Activated T-cell treated with anti-CD3 and anti-CD28 coated beads for 1 hour (primary cell): Measurements from ENCODE around the gene PTPRU.
A peak's percentile ranks its signal among the peaks of the same experiment; 100 is the strongest.

ENCODE experiments used
- DNase-seq: peaks from one replicate; pipeline ENCODE4 v3.0.0-alpha.2; 2020; ENCODE audit warnings: low read depth

PTPRU gene

GRCh38 chr1:29235955-29236711 lies at the start of gene PTPRU:
Gene PTPRU, plus strand, starts transcription at chr1:29236522. Its CDS starts 123 bp downstream, at chr1:29236645.
- DNase-seq, result peak; percentile 67

GRCh38 chr1:29186707-29187106 lies 49.6 kb upstream of the PTPRU start:
- no peak for DNase-seq

- no peak for DNase-seq
Measured at GRCh38 chr1:29190718-29191117, 45.6 kb upstream of the PTPRU start.

DNA sequence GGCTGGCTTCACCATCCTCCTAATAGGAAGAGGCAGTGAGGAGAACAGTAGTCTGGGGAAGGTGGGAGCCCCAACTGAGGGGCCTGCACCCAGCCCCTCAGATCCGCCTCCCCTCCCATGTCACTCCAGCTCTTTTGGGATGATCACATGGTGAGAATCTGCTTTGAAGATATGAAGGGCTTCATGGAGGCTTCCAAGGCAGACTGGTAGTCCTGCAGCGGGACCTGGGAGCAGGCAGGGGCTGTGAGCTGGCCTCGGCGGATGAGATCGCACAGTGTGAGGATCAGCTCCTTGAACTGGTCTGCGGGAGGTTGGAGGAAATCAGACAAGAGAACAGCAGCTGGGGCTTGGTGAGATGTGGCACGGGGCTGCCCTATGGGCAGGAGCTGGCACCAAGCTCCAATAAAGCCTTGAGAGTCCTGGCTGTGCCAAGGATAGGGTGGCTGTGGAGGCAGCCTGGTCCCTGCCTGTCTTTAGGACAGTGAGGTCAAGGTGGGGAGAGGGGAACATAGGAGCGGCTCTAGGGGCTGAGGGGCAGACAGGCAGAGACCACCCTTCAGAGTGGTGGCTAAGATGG lies 42.4 kb upstream of the PTPRU start:
- DNase-seq, result no peak

GRCh38 chr1:29195881-29196291 lies 40.4 kb upstream of the PTPRU start:
- DNase-seq, result no peak

DNA sequence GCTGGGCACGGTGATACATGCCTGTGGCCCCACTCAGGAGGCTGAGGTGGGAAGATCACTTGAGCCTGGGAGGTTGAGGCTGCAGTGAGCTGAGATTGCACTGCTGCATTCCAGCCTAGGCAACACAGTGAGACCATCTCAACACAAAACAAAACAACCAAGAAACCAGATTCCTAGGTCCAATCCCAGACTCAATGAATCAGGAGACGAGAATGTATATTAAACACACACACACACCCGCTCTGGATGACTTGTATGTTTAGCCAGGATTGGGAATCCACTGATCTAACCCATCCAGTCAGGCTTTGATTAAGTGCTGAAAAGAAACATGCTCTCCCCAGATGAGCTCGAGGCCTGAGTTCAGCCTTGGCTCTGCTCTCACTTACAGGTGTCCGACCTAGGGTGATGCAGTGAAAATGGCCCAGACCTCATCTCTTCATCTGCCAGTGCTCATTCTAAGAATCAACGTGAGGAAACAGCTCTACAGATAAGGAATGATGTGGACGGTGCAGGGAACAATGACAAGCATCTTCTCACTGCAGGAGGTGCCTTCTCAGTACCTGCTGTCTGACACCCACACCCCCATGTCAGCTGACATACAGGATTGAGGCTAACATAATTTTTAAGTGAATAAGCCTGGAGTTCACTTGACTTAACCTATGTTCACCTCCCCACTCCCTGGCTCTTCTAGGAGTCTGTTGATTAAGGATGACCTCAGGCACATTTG lies 39.3 kb upstream of the PTPRU start:
- no peak for DNase-seq

GRCh38 chr1:29197590-29197924 lies 38.8 kb upstream of the PTPRU start:
- DNase-seq, result peak; percentile 16

DNA sequence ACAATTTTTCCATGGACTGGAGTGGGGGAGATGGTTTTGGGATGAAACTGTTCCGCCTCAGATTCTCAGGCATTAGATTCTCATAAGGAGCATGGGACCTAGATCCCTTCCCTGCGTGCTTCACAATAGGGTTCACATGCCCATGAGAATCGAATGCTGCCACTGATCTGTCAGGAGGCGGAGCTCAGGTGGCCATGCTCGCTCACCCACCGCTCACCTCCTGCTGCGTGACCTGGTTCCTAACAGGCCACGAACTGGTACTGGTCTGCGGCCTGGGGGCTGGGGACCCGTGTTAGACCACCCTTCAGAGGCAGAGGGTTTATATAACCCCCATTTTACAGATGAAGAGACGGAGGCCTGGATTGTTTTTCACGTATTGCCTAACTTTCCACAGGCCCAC lies 38.3 kb upstream of the PTPRU start:
- DNase-seq, result no peak

DNA sequence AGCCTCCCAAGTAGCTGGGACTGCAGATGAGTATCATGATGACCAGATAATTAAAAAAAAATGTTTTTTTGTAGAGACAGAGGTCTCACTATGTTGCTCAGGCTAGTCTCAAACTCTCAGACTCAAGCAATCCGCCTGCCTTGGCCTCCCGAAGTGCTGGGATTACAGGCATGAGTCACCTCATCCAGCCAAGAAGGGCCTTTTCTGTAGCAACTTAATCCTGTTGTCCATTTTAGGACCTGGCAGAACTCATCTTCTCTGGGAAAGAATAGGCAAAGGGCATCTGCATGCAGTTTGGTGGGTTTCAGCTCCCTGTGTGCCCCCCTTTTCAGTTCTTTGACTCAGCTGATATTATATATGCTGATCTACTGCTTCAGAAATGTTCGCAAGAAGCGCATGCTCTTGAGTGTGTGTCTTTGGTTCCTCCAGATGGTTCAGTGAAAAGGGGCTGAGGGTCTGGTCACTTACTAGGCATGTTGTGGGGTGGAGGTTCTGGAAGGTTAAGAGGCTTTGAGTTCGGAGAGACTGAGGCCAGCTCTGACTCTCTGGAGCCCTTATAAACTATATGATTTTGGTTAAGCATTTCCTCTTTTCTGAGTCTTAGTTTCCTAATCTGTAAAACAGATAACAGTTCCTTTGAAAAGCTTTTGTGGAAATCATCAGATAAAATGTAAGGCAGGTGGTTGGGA lies 35.3 kb upstream of the PTPRU start:
- DNase-seq, result no peak

GRCh38 chr1:29201595-29202051 lies 34.7 kb upstream of the PTPRU start:
- no peak for DNase-seq

- DNase-seq, result no peak
Measured at GRCh38 chr1:29202053-29202452, 34.3 kb upstream of the PTPRU start.

DNA sequence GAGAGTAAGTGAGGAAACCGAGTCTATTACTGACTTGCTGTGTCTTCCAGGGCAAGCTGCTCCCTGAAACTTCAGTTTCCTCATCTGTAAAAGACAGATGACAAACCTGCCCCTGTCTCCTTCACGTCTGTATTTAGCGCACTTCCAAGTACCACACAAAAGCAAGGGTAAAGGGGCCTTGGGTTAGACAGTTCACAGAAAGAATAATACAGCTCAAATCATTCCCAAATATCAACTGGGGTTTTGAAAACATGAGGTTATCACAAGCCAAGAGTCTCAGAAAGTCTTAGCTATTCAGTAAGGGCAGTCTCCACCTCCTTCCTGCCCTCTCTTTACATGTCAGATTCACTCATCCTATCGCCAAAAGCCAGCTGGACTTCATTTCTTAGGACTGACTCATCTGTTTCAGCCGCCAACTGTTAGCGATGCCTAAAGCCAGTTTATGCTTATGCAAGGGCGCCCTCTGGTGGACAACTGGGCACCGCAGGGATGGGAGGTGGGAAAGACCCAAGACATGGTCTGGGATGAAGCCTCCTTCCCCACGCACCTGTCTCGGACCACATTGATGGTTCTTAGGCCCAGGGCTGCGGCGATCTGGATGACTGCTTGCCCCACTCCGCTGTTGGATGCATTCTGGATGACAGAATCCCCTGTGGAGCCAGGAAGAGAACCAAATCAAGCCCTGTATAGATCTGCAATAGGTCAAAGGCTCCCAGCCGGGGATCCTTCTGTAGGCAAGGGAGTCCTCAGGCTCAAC lies 33.6 kb upstream of the PTPRU start:
- DNase-seq, result peak; percentile 97

GRCh38 chr1:29208442-29208841 lies 27.9 kb upstream of the PTPRU start:
- no peak for DNase-seq

DNA sequence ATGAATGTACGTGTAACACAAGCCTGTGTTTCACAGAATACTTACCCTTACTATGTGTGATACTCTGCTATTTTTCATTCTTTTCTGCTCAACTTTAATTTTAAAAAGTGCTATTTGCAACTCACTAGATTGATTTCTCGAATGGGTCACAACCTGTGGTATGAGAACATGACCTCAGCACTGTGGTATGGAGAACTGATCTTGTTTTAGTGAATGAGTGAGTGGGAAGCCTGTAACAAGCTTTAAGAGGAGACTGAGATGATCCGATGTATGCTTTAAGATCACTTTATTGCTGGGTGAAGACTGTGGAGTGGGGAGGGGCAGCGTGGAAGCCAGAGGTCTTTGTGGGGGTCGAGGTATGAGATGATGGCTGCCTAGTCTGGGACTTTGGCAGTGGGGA lies 27.1 kb upstream of the PTPRU start:
- no peak for DNase-seq

DNA sequence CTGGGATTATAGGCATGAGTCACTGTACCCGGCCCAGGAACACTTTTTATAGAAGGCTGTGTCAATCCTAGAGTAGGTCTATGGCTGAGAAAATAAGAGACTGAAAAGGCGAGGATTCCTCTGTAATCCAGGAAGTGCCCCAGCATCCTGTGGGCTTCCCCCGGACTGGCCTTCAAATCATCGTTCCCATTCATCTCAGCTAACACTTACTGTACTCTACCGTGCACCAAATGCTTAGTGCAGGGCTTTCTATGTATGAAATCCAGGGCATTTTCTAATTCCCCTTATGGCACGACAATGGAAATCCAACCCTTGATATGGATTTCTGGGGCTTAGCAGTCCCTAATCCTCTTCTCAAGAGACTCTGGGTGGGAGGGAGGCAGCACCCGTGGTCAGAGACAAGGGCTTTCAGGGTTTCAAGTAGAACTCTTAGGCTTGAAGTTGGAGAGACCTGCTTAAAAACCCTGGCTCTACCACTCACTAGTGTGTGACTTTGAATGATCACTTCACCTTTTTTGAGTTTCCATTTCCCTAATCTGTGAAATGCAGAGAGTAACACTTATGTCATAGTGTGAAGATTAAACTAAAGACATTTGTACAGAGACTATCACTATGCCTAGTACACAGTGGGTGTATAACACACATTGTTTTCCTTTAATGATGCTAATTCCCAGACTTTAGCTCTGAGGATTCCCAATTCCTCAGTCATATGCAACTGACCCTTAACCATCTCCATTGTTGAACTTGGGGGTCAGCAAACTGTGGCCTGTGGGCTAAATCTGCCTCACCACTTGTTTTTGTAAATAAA lies 25.8 kb upstream of the PTPRU start:
- DNase-seq, result no peak

DNA sequence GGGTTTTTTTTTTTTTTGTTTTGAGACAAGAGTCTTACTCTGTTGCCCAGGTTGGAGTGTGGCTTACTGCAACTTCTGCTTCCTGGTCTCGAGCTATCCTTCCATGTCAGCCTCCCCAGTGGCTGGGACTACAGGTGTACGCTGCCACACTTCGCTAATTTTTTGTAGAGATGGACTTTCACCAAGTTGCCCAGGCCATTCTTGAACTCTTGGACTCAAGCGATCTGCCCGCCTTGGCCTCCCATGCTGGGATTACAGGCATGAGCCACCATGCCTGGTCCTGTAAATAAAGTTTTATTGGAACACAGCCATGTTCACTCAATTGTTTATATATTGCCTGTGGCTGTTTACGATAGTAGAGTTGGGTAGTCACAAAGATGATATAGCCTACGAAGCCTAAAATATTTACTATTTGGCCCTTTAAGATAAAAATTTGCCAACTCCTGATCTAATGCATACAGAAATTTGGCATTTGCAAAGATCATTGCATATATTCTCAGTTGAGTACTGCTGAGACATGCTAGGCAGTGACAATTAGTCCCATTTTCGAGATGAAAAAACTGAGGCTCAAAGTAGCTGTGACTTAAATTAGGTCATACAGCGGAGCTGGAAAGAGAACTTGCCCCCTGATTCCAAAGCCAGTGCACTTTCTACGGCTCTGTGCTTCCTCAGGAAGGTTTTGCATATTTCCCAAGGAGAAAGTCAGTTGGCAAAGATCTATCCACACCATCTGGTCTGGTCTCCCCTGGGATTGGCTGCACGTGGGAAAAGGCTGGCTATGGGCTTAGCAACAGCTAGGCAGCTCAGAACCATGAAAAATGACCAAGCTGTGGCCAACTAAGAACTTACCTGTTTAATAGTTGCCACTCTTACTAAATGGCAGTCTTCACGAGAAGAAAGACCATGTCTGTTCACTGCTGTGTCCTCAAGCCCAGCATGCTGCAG lies 25.0 kb upstream of the PTPRU start:
- DNase-seq, result no peak

GRCh38 chr1:29213055-29213454 lies 23.3 kb upstream of the PTPRU start:
- DNase-seq, result no peak

GRCh38 chr1:29217633-29218032 lies 18.7 kb upstream of the PTPRU start:
- DNase-seq, result no peak

- no peak for DNase-seq
Measured at GRCh38 chr1:29218223-29218622, 18.1 kb upstream of the PTPRU start.

- DNase-seq, result no peak
Measured at GRCh38 chr1:29221296-29221695, 15.0 kb upstream of the PTPRU start.
